BLaER1 treated with 17β-estradiol and CSF1 and Interleukin-3, amounts not matched to agents 10 nM and 100 nM (cell line): ENCODE data around the gene CDH11.

Experiments used
- H3K27ac ChIP-seq, 11 experiments: shearing (Covaris generic); formaldehyde crosslinking; 2 replicates each; pipeline ENCODE4 v1.8.1; 2022
- H3K27me3 ChIP-seq, 11 experiments: shearing (Covaris generic); formaldehyde crosslinking; 2 replicates each; pipeline ENCODE4 v1.8.1; 2022
- H3K36me3 ChIP-seq, 11 experiments: shearing (Covaris generic); formaldehyde crosslinking; 2 replicates each; pipeline ENCODE4 v1.8.1; 2022
- H3K4me1 ChIP-seq, 10 experiments: shearing (Covaris generic); formaldehyde crosslinking; 2 replicates each; pipeline ENCODE4 v1.8.1; 2022
- H3K4me2 ChIP-seq, 11 experiments: shearing (Covaris generic); formaldehyde crosslinking; 2 replicates each; pipeline ENCODE4 v1.8.1; 2022
- H3K4me3 ChIP-seq, 10 experiments: shearing (Covaris generic); formaldehyde crosslinking; 2 replicates each; pipeline ENCODE4 v1.8.1; 2022
- H3K9ac ChIP-seq, 11 experiments: shearing (Covaris generic); formaldehyde crosslinking; 2 replicates each; pipeline ENCODE4 v1.8.1; 2022
- H3K9me3 ChIP-seq, 11 experiments: shearing (Covaris generic); formaldehyde crosslinking; replicated peaks in 1 of 11; 2 replicates each; pipeline ENCODE4 v1.8.1; 2022
- H4K20me1 ChIP-seq, 11 experiments: shearing (Covaris generic); formaldehyde crosslinking; 2 replicates each; pipeline ENCODE4 v1.8.1; 2022
- Cebpa-rat ChIP-seq, 11 experiments: shearing (Covaris generic); IDR thresholded peaks; 2 replicates each; pipeline ENCODE4 v1.8.1; 2022

CDH11 gene

GRCh38 chr16:64971171-64971570, 150.7 kb downstream of the CDH11 start:
- H3K9ac ChIP-seq: no peak overlapping the region
- H3K27me3 ChIP-seq: no peaks in the 10 kb centered on the region
- H3K36me3 ChIP-seq: no peaks in the 10 kb centered on the region
- no peak for TF ChIP-seq Cebpa-rat (IDR thresholded peaks at IDR 0.05)
- H3K4me3 ChIP-seq: no peak overlapping the region
- H3K27ac ChIP-seq: no peak overlapping the region
- H3K4me1 ChIP-seq: peaks cover 0 to 5% (median 0%) of the 10 kb centered on the region in 10 experiments; a peak in 2 of 20 replicates
- no peak overlapping the region for H3K4me2 ChIP-seq
- no peaks in the 10 kb centered on the region for H4K20me1 ChIP-seq
- H3K9me3 ChIP-seq: no peaks in the 10 kb centered on the region

- no peaks in the 10 kb centered on the region for H4K20me1 ChIP-seq
- no peak overlapping the region for H3K27ac ChIP-seq
- H3K9ac ChIP-seq: no peak overlapping the region
- no peaks in the 10 kb centered on the region for H3K27me3 ChIP-seq
- H3K4me1 ChIP-seq: no peaks in the 10 kb centered on the region
- H3K4me2 ChIP-seq: no peak overlapping the region
- TF ChIP-seq Cebpa-rat (IDR thresholded peaks at IDR 0.05): no peak
- H3K4me3 ChIP-seq: no peak overlapping the region
- H3K36me3 ChIP-seq: no peaks in the 10 kb centered on the region
- no peaks in the 10 kb centered on the region for H3K9me3 ChIP-seq
Measured at GRCh38 chr16:64969221-64969620, 152.6 kb downstream of the CDH11 start.

- Histone ChIP-seq H3K4me1 (no peaks in the 10 kb centered on the region), H3K9me3 (no peaks in the 10 kb centered on the region), H3K9ac (no peak overlapping the region), H4K20me1 (no peaks in the 10 kb centered on the region), H3K27me3 (no peaks in the 10 kb centered on the region), H3K36me3 (no peaks in the 10 kb centered on the region), H3K4me2 (no peak overlapping the region), H3K27ac (no peak overlapping the region), H3K4me3 (no peak overlapping the region)
- no peak for TF ChIP-seq Cebpa-rat (IDR thresholded peaks at IDR 0.05)
Measured at GRCh38 chr16:64968539-64968938, 153.3 kb downstream of the CDH11 start.

- H3K36me3 ChIP-seq: no peaks in the 10 kb centered on the region
- H3K4me3 ChIP-seq: no peak overlapping the region
- no peak overlapping the region for H3K9ac ChIP-seq
- H3K4me2 ChIP-seq: no peak overlapping the region
- no peaks in the 10 kb centered on the region for H3K9me3 ChIP-seq
- no peak for TF ChIP-seq Cebpa-rat (IDR thresholded peaks at IDR 0.05)
- peaks cover 0 to 12% (median 7%) of the 10 kb centered on the region in 10 experiments; a peak in 6 of 20 replicates for H3K4me1 ChIP-seq
- no peaks in the 10 kb centered on the region for H4K20me1 ChIP-seq
- no peaks in the 10 kb centered on the region for H3K27me3 ChIP-seq
- H3K27ac ChIP-seq: no peak overlapping the region
Measured at GRCh38 chr16:64964126-64964540, 157.7 kb downstream of the CDH11 start.

- H3K36me3 ChIP-seq: no peaks in the 10 kb centered on the region
- peak overlapping the region in 1 of 11 experiments; percentile 20; a peak in 2 of 22 replicates for H3K27ac ChIP-seq
- H4K20me1 ChIP-seq: no peaks in the 10 kb centered on the region
- peaks cover 0 to 12% (median 7%) of the 10 kb centered on the region in 10 experiments; a peak in 6 of 20 replicates for H3K4me1 ChIP-seq
- TF ChIP-seq Cebpa-rat (IDR thresholded peaks at IDR 0.05): no peak
- no peaks in the 10 kb centered on the region for H3K27me3 ChIP-seq
- peak overlapping the region in 8 of 11 experiments; percentile 3 to 41 (median 26); a peak in 10 of 22 replicates for H3K4me2 ChIP-seq
- no peaks in the 10 kb centered on the region for H3K9me3 ChIP-seq
- no peak overlapping the region for H3K4me3 ChIP-seq
- no peak overlapping the region for H3K9ac ChIP-seq
Measured at GRCh38 chr16:64962786-64963185, 159.1 kb downstream of the CDH11 start.

GRCh38 chr16:64957246-64957645, 164.6 kb downstream of the CDH11 start:
- no peaks in the 10 kb centered on the region for H3K27me3 ChIP-seq
- H3K9ac ChIP-seq: no peak overlapping the region
- H3K4me1 ChIP-seq: peaks cover 0 to under 1% (median 0%) of the 10 kb centered on the region in 10 experiments; a peak in 1 of 20 replicates
- H3K4me3 ChIP-seq: no peak overlapping the region
- no peaks in the 10 kb centered on the region for H3K36me3 ChIP-seq
- no peak for TF ChIP-seq Cebpa-rat (IDR thresholded peaks at IDR 0.05)
- no peaks in the 10 kb centered on the region for H3K9me3 ChIP-seq
- no peak overlapping the region for H3K4me2 ChIP-seq
- H3K27ac ChIP-seq: no peak overlapping the region
- no peaks in the 10 kb centered on the region for H4K20me1 ChIP-seq

- no peak overlapping the region for H3K9ac ChIP-seq
- no peak overlapping the region for H3K4me3 ChIP-seq
- TF ChIP-seq Cebpa-rat (IDR thresholded peaks at IDR 0.05): no peak
- no peaks in the 10 kb centered on the region for H3K36me3 ChIP-seq
- H3K27me3 ChIP-seq: no peaks in the 10 kb centered on the region
- no peaks in the 10 kb centered on the region for H4K20me1 ChIP-seq
- no peak overlapping the region for H3K4me2 ChIP-seq
- no peak overlapping the region for H3K27ac ChIP-seq
- 0 out of 22 replicates have a peak, but pooled peaks cover 0 to 4% (median 0%) of the 10 kb centered on the region in 11 experiments for H3K9me3 ChIP-seq
- no peaks in the 10 kb centered on the region for H3K4me1 ChIP-seq
Measured at GRCh38 chr16:64952177-64952576, 169.7 kb downstream of the CDH11 start.

- H3K4me2 ChIP-seq: no peak overlapping the region
- H3K36me3 ChIP-seq: no peaks in the 10 kb centered on the region
- H3K27ac ChIP-seq: no peak overlapping the region
- H3K27me3 ChIP-seq: no peaks in the 10 kb centered on the region
- 0 out of 22 replicates have a peak, but pooled peaks cover 0 to 4% (median 0%) of the 10 kb centered on the region in 11 experiments for H3K9me3 ChIP-seq
- no peak for TF ChIP-seq Cebpa-rat (IDR thresholded peaks at IDR 0.05)
- no peak overlapping the region for H3K4me3 ChIP-seq
- H4K20me1 ChIP-seq: no peaks in the 10 kb centered on the region
- H3K4me1 ChIP-seq: no peaks in the 10 kb centered on the region
- no peak overlapping the region for H3K9ac ChIP-seq
Measured at GRCh38 chr16:64951193-64951592, 170.7 kb downstream of the CDH11 start.

GRCh38 chr16:64950731-64951130, 171.1 kb downstream of the CDH11 start:
- 0 out of 22 replicates have a peak, but pooled peaks cover 0 to 4% (median 0%) of the 10 kb centered on the region in 11 experiments for H3K9me3 ChIP-seq
- no peaks in the 10 kb centered on the region for H3K36me3 ChIP-seq
- no peaks in the 10 kb centered on the region for H3K27me3 ChIP-seq
- TF ChIP-seq Cebpa-rat (IDR thresholded peaks at IDR 0.05): no peak
- no peaks in the 10 kb centered on the region for H3K4me1 ChIP-seq
- H3K9ac ChIP-seq: no peak overlapping the region
- H3K4me3 ChIP-seq: no peak overlapping the region
- no peaks in the 10 kb centered on the region for H4K20me1 ChIP-seq
- no peak overlapping the region for H3K27ac ChIP-seq
- no peak overlapping the region for H3K4me2 ChIP-seq

- no peak overlapping the region for H3K9ac ChIP-seq
- H3K27ac ChIP-seq: no peak overlapping the region
- H3K9me3 ChIP-seq: 0 out of 22 replicates have a peak, but pooled peaks cover 0 to 4% (median 0%) of the 10 kb centered on the region in 11 experiments
- no peaks in the 10 kb centered on the region for H3K36me3 ChIP-seq
- H3K27me3 ChIP-seq: no peaks in the 10 kb centered on the region
- H3K4me3 ChIP-seq: no peak overlapping the region
- H3K4me2 ChIP-seq: no peak overlapping the region
- TF ChIP-seq Cebpa-rat (IDR thresholded peaks at IDR 0.05): no peak
- H3K4me1 ChIP-seq: no peaks in the 10 kb centered on the region
- no peaks in the 10 kb centered on the region for H4K20me1 ChIP-seq
Measured at GRCh38 chr16:64950262-64950661, 171.6 kb downstream of the CDH11 start.
